ENCODE measurements around the gene PTGDS.

- TF ChIP-seq, protein P1, sequence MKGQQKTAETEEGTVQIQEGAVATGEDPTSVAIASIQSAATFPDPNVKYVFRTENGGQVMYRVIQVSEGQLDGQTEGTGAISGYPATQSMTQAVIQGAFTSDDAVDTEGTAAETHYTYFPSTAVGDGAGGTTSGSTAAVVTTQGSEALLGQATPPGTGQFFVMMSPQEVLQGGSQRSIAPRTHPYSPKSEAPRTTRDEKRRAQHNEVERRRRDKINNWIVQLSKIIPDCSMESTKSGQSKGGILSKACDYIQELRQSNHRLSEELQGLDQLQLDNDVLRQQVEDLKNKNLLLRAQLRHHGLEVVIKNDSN (IDR thresholded peaks at IDR 0.05) = no peak
- TF ChIP-seq RAD21 (IDR thresholded peaks at IDR 0.05; ENCODE audit: low read depth) (no peak), EGR1 (IDR thresholded peaks at IDR 0.05) (no peak), TAF1 (IDR thresholded peaks at IDR 0.05; ENCODE audit: low read depth) (no peak), TEAD4 (IDR thresholded peaks at IDR 0.05) (no peak), EP300 (IDR thresholded peaks at IDR 0.05; ENCODE audit: borderline replicate concordance) (no peak), ZBTB7A (IDR thresholded peaks at IDR 0.05; ENCODE audit: low read depth) (no peak), FOXM1 (IDR thresholded peaks at IDR 0.05; ENCODE audit: borderline replicate concordance, low read depth) (no peak)
- TF ChIP-seq, protein P2, sequence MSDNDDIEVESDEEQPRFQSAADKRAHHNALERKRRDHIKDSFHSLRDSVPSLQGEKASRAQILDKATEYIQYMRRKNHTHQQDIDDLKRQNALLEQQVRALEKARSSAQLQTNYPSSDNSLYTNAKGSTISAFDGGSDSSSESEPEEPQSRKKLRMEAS (IDR thresholded peaks at IDR 0.05) = peak; percentile 39; the same call in 1 of the 2 replicates
These were observed 35.6 kb downstream of the PTGDS start for GRCh38 chr9:137012694-137013570.
